Measurements from ENCODE around the gene CBFB. TPM values are rescaled to one million over a fixed set of nuclear protein-coding genes. Genes with fewer than 3 reads are reported as not detected.

Gene CBFB
- total and polyA plus RNA-seq, 2 of the 13 experiments (the other 11 are each of a cell fraction or from before 2014, with no cell fraction given): 22.1 to 70.8 TPM

DNA sequence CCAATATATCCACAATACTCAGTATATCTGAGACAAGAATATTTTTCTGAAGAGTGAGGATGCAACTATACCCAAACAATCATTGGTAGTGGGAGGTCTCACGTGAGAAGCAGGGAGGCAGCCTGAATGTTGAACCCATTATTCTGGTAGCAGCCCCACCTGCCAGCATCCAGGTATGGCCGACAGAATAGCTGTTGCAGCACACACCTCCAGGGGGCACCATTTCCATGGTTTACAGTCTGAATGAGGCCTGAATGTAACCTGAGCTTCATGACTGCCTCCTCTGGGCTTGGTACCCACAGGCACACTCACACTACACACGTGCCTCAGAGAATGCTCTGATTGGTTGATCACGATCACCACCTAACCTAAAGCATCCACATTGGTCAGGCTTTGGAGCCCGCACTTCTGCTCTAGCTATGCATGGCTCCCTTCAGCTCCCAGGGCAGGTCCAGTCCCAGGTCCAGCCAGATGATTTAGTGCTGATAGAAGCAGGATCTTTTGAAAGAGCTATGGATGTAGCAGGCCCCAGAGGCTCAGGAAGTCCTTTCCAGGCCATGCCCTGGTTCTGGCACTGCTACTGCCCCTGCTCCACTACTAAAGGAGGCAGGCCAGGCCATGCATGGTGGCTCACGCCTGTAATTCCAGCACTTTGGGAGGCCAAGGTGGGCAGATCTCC, 11.0 kb upstream of the CBFB start (continued):
- TF ChIP-seq, protein P1, sequence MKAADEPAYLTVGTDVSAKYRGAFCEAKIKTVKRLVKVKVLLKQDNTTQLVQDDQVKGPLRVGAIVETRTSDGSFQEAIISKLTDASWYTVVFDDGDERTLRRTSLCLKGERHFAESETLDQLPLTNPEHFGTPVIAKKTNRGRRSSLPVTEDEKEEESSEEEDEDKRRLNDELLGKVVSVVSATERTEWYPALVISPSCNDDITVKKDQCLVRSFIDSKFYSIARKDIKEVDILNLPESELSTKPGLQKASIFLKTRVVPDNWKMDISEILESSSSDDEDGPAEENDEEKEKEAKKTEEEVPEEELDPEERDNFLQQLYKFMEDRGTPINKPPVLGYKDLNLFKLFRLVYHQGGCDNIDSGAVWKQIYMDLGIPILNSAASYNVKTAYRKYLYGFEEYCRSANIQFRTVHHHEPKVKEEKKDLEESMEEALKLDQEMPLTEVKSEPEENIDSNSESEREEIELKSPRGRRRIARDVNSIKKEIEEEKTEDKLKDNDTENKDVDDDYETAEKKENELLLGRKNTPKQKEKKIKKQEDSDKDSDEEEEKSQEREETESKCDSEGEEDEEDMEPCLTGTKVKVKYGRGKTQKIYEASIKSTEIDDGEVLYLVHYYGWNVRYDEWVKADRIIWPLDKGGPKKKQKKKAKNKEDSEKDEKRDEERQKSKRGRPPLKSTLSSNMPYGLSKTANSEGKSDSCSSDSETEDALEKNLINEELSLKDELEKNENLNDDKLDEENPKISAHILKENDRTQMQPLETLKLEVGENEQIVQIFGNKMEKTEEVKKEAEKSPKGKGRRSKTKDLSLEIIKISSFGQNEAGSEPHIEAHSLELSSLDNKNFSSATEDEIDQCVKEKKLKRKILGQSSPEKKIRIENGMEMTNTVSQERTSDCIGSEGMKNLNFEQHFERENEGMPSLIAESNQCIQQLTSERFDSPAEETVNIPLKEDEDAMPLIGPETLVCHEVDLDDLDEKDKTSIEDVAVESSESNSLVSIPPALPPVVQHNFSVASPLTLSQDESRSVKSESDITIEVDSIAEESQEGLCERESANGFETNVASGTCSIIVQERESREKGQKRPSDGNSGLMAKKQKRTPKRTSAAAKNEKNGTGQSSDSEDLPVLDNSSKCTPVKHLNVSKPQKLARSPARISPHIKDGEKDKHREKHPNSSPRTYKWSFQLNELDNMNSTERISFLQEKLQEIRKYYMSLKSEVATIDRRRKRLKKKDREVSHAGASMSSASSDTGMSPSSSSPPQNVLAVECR (CRISPR knock-in tag; IDR thresholded peaks at IDR 0.05; ENCODE audit: borderline replicate concordance): peak; percentile 54; the same call in 1 of the 2 replicates
- TF ChIP-seq YY1 (IDR thresholded peaks at IDR 0.05; ENCODE audit: insufficient read depth, insufficient replicate concordance, low read depth, low read length) (peak; percentile 81), ZSCAN12 (CRISPR knock-in tag; IDR thresholded peaks at IDR 0.05) (no peak), SATB2 (CRISPR knock-in tag; IDR thresholded peaks at IDR 0.05) (no peak), DPF2 (CRISPR knock-in tag; IDR thresholded peaks at IDR 0.05; ENCODE audit: borderline replicate concordance, low read depth) (no peak), CBX2 (IDR thresholded peaks at IDR 0.05; ENCODE audit: low read depth, low read length) (no peak), CBX2 (CRISPR knock-in tag; IDR thresholded peaks at IDR 0.05; ENCODE audit: low read depth) (no peak), ZNF180 (CRISPR knock-in tag; IDR thresholded peaks at IDR 0.05; ENCODE audit: borderline replicate concordance, low read depth) (no peak), ZBTB20 (CRISPR knock-in tag; IDR thresholded peaks at IDR 0.05; ENCODE audit: borderline replicate concordance, low read depth) (peak; percentile 75; the same call in 1 of the 2 replicates), CC2D1A (CRISPR knock-in tag; IDR thresholded peaks at IDR 0.05) (no peak), ZNF790 (CRISPR knock-in tag; IDR thresholded peaks at IDR 0.05; ENCODE audit: borderline replicate concordance) (no peak), NFYB (CRISPR knock-in tag; IDR thresholded peaks at IDR 0.05) (peak; percentile 92), ZNF350 (CRISPR knock-in tag; IDR thresholded peaks at IDR 0.05; ENCODE audit: borderline replicate concordance, low read depth) (peak; percentile 75; the same call in 1 of the 2 replicates), RAD51 (IDR thresholded peaks at IDR 0.05; ENCODE audit: borderline replicate concordance) (peak; percentile 51; the same call in 1 of the 2 replicates)
- TF ChIP-seq, protein P2, sequence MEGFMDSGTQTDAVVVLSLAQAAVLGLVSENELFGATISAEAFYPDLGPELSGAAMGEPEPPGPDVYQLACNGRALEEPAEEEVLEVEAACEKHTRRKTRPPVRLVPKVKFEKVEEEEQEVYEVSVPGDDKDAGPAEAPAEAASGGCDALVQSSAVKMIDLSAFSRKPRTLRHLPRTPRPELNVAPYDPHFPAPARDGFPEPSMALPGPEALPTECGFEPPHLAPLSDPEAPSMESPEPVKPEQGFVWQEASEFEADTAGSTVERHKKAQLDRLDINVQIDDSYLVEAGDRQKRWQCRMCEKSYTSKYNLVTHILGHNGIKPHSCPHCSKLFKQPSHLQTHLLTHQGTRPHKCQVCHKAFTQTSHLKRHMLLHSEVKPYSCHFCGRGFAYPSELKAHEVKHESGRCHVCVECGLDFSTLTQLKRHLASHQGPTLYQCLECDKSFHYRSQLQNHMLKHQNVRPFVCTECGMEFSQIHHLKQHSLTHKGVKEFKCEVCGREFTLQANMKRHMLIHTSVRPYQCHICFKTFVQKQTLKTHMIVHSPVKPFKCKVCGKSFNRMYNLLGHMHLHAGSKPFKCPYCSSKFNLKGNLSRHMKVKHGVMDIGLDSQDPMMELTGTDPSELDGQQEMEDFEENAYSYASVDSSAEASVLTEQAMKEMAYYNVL (CRISPR knock-in tag; IDR thresholded peaks at IDR 0.05; ENCODE audit: borderline replicate concordance): no peak
- TF ChIP-seq, protein P3, sequence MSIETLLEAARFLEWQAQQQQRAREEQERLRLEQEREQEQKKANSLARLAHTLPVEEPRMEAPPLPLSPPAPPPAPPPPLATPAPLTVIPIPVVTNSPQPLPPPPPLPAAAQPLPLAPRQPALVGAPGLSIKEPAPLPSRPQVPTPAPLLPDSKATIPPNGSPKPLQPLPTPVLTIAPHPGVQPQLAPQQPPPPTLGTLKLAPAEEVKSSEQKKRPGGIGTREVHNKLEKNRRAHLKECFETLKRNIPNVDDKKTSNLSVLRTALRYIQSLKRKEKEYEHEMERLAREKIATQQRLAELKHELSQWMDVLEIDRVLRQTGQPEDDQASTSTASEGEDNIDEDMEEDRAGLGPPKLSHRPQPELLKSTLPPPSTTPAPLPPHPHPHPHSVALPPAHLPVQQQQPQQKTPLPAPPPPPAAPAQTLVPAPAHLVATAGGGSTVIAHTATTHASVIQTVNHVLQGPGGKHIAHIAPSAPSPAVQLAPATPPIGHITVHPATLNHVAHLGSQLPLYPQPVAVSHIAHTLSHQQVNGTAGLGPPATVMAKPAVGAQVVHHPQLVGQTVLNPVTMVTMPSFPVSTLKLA (IDR thresholded peaks at IDR 0.05): peak; percentile 75
- TF ChIP-seq, protein P4, sequence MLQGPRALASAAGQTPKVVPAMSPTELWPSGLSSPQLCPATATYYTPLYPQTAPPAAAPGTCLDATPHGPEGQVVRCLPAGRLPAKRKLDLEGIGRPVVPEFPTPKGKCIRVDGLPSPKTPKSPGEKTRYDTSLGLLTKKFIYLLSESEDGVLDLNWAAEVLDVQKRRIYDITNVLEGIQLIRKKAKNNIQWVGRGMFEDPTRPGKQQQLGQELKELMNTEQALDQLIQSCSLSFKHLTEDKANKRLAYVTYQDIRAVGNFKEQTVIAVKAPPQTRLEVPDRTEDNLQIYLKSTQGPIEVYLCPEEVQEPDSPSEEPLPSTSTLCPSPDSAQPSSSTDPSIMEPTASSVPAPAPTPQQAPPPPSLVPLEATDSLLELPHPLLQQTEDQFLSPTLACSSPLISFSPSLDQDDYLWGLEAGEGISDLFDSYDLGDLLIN (CRISPR knock-in tag; IDR thresholded peaks at IDR 0.05; ENCODE audit: borderline replicate concordance): no peak
- TF ChIP-seq, protein P5, sequence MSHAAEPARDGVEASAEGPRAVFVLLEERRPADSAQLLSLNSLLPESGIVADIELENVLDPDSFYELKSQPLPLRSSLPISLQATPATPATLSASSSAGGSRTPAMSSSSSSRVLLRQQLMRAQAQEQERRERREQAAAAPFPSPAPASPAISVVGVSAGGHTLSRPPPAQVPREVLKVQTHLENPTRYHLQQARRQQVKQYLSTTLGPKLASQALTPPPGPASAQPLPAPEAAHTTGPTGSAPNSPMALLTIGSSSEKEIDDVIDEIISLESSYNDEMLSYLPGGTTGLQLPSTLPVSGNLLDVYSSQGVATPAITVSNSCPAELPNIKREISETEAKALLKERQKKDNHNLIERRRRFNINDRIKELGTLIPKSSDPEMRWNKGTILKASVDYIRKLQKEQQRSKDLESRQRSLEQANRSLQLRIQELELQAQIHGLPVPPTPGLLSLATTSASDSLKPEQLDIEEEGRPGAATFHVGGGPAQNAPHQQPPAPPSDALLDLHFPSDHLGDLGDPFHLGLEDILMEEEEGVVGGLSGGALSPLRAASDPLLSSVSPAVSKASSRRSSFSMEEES (CRISPR knock-in tag; IDR thresholded peaks at IDR 0.05): peak; percentile 73
